ENCODE data around the gene TLR9.

DNA sequence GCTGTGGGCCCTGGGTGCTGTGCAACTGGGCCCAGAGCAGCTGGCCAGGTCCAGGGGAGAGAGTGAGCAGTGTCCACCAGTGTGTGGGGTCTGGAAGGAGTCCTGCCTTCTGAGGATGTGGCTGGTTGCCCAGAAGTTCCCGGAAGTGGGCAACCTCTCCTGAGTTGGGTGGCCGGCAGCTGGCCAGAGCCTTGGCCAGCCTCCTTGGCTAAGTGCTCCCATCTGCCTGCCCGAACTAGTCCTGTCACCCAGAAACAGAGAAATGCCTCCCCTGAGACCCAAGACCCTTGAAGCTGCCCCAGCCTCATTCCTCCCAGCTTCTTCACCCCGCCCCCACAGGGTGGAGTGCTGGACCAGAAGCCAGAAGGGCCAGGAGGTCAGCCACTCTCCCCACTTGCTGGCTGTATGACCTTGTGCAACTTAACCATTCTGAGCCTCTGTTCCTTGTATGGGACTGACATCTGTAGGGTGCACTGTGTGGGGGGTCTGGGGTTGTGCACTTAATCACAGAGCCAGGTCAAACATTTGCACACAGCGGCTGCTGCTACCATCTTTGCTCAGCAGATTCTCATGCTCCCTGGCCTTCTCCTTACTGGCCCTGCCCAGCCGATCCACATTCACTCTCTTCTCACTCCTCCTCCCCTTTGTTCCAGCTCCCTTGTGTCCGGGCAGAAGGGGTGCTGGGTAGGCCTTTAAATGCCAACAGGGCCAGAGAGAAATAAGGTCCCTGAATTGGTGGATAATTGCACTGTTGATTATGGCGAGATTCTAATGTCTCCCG lies 35.0 kb downstream of the TLR9 start:
- TF ChIP-seq EP300 (IDR thresholded peaks at IDR 0.05; ENCODE audit: borderline replicate concordance in 1 of 2, low read depth in 1 of 2, low read length in 1 of 2) = peak in 1 of 2 experiments; percentile 39; a peak in 1 of 4 replicates
- TF ChIP-seq, protein P1, sequence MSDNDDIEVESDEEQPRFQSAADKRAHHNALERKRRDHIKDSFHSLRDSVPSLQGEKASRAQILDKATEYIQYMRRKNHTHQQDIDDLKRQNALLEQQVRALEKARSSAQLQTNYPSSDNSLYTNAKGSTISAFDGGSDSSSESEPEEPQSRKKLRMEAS (IDR thresholded peaks at IDR 0.05; ENCODE audit: low read depth) = peak; percentile 49; the same call in 1 of the 2 replicates
- TF ChIP-seq RXRA (IDR thresholded peaks at IDR 0.05; ENCODE audit: borderline replicate concordance, low read depth) = peak; percentile 39; the same call in 1 of the 2 replicates
- TF ChIP-seq, protein P2, sequence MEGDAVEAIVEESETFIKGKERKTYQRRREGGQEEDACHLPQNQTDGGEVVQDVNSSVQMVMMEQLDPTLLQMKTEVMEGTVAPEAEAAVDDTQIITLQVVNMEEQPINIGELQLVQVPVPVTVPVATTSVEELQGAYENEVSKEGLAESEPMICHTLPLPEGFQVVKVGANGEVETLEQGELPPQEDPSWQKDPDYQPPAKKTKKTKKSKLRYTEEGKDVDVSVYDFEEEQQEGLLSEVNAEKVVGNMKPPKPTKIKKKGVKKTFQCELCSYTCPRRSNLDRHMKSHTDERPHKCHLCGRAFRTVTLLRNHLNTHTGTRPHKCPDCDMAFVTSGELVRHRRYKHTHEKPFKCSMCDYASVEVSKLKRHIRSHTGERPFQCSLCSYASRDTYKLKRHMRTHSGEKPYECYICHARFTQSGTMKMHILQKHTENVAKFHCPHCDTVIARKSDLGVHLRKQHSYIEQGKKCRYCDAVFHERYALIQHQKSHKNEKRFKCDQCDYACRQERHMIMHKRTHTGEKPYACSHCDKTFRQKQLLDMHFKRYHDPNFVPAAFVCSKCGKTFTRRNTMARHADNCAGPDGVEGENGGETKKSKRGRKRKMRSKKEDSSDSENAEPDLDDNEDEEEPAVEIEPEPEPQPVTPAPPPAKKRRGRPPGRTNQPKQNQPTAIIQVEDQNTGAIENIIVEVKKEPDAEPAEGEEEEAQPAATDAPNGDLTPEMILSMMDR (IDR thresholded peaks at IDR 0.05) = no peak
- no peak for TF ChIP-seq TAF1 (IDR thresholded peaks at IDR 0.05; ENCODE audit: borderline replicate concordance, low read depth, low read length)
- TF ChIP-seq TEAD4 (IDR thresholded peaks at IDR 0.05; ENCODE audit: borderline replicate concordance, insufficient read depth) = no peak
- no peak for TF ChIP-seq SIN3A (IDR thresholded peaks at IDR 0.05; ENCODE audit: borderline replicate concordance, low read depth, low read length)
- no peak for TF ChIP-seq POLR2AphosphoS5 (IDR thresholded peaks at IDR 0.05; ENCODE audit: low read depth, low read length)
